GM23338 (cell line): Measurements from ENCODE around the gene PXYLP1.

Experiments
- CTCF ChIP-seq, 2 experiments: fragments of 200-600 bp in 1 of 2; sonication (generic) in 1 of 2; conservative IDR thresholded peaks; 2 replicates each; pipeline versions ENCODE4 v1.5.1 to v1.6.1; 2016 to 2017; ENCODE audit warnings: antibody characterized with exemption in 2 of 2, low read depth in 2 of 2, mild to moderate bottlenecking in 2 of 2, moderate library complexity in 1 of 2
- EZH2 ChIP-seq: fragments of 200-600 bp; sonication (generic); IDR thresholded peaks from one replicate; pipeline ENCODE4 v1.8.0; 2017; ENCODE audit warnings: antibody characterized with exemption, mild to moderate bottlenecking, low read depth; ENCODE audit not compliant: unreplicated experiment

- no peak for TF ChIP-seq EZH2
- no peak for TF ChIP-seq CTCF (conservative IDR thresholded peaks at IDR 0.05; ENCODE audit: low read depth in 2 of 2)
Observed at GRCh38 chr3:141248064-141248463, 16.4 kb downstream of the PXYLP1 start.
